ENCODE data around the gene FAM210A. TPM values are rescaled to one million over a fixed set of nuclear protein-coding genes. Genes with fewer than 3 reads are reported as not detected.

FAM210A gene
- polyA plus RNA-seq, 1 experiment: 9.9 TPM

DNA sequence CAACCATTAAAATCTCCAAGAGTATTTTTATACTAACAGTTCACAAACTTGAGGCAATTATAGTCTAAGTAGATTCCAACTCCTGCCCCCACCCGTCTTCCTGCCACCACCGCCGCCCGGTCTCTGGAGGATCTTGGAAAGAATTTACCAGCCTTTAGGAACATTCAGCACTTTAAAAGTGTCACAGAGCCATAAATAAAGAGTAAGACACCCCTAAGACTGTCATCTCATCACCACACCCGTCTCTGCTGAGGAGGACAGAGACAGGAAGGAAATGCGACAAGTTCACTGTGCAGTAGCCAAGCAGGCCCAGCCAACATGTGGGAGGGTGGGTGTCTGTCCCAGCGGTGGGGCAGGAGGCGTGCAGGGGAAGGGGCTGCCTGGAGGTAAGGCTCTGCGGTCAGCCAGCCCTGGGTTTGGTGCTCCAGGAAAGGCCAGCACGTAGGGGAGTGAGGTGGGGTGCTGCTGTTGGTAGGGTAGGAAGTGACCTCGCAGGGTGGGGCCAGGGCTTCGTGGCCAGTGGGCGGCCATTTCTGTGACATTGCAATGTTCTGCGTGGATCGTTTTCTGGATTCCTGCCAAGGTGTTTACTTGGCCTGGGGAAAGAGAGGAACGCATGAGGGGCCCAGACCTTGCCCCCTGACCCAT lies 111.6 kb downstream of the FAM210A start:
- peaks cover 11% of the 10 kb centered on the region for H3K27me3 ChIP-seq (ENCODE audit: control insufficient read depth, insufficient read depth, low read length)
- POLR2A ChIA-PET: no interaction called here
- no peak overlapping the region for H3K4me3 ChIP-seq (ENCODE audit: low read depth, low read length)
- DNase-seq (ENCODE audit: low read depth): no peak
- CTCF ChIA-PET: no interaction called here
- no peaks in the 10 kb centered on the region for H3K36me3 ChIP-seq (ENCODE audit: control insufficient read depth, insufficient read depth, low read length)
- TF ChIP-seq, protein P1, sequence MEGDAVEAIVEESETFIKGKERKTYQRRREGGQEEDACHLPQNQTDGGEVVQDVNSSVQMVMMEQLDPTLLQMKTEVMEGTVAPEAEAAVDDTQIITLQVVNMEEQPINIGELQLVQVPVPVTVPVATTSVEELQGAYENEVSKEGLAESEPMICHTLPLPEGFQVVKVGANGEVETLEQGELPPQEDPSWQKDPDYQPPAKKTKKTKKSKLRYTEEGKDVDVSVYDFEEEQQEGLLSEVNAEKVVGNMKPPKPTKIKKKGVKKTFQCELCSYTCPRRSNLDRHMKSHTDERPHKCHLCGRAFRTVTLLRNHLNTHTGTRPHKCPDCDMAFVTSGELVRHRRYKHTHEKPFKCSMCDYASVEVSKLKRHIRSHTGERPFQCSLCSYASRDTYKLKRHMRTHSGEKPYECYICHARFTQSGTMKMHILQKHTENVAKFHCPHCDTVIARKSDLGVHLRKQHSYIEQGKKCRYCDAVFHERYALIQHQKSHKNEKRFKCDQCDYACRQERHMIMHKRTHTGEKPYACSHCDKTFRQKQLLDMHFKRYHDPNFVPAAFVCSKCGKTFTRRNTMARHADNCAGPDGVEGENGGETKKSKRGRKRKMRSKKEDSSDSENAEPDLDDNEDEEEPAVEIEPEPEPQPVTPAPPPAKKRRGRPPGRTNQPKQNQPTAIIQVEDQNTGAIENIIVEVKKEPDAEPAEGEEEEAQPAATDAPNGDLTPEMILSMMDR (IDR thresholded peaks at IDR 0.05; ENCODE audit: insufficient read depth, low read depth, low read length): no peak

DNA sequence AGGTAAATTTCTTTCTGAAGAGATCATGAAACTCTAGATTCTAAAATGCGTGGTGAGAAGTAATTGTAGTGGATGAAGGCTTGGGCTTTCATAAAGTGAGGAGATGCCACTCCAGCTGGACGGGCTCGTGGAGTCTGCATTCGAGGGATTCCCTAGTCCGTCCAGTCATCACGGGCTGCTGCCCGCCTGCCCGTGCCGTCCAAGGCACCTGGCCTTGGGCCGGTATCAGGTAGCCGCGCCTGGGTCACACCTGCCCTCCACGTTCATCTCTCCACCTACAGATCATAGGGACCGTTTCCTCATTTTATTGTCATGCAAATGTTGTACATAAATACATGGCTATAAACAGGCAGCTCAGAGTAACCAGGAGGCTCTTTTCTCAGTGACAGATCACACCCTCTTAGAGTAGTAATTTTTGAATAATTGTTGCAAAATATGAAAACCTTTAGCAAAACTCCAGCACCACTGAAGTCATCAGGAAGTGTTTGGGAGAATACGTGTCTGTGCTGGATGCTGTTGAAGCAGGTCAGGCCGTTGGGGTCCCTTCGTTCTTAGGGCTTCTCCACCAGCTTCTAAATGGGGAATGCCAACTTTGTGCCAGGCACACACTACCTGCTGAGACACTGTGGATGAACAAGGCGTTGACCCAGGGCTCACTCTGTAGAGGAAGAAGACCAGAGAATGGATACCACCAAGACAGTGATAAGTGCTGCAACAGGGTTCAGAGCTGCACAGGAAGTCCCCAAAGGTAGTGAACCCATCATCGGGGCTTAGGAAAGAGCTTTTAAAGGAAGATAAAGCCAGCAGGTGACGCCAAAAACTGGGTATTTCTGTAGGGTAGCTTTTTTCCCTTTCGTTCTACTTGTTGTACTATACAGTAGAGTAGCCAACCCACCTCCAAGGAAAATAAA lies 112.5 kb downstream of the FAM210A start:
- peaks cover 11% of the 10 kb centered on the region for H3K27me3 ChIP-seq (ENCODE audit: control insufficient read depth, insufficient read depth, low read length)
- ChIA-PET CTCF (no interaction called here), POLR2A (no interaction called here)
- TF ChIP-seq, protein P1 (IDR thresholded peaks at IDR 0.05; ENCODE audit: insufficient read depth, low read depth, low read length): no peak
- H3K4me3 ChIP-seq (ENCODE audit: low read depth, low read length): no peak overlapping the region
- DNase-seq (ENCODE audit: low read depth): no peak
- no peaks in the 10 kb centered on the region for H3K36me3 ChIP-seq (ENCODE audit: control insufficient read depth, insufficient read depth, low read length)

Small RNA genes lying within 50 kb of the gene (small RNA-seq; reads per million reads assigned to genes)
- gene AP001525.1 (ENCODE audit: insufficient read length, low read depth, low replicate concordance) (not detected), gene RN7SL362P (ENCODE audit: insufficient read length, low read depth, low replicate concordance) (not detected)

Other genes with a start within 250 kb of the FAM210A start
- gene RNMT, start 115 bp upstream of the FAM210A start, polyA plus RNA-seq (2011; rRNA removed): 10.7 and 18.6 TPM in 2 replicates
- gene MC5R, start 97.6 kb upstream of the FAM210A start, polyA plus RNA-seq (2011; rRNA removed): not detected in 2 replicates
- not detected in 2 replicates for gene MC2R, start 189.0 kb upstream of the FAM210A start, polyA plus RNA-seq (2011; rRNA removed)

Data from BJ (cell line).